ENCODE results near the gene SPATA2.

Gene SPATA2

GRCh38 chr20:49942303-49942702 is 27.0 kb upstream of the SPATA2 start:
- no peak for TF ChIP-seq POLR2AphosphoS5 (IDR thresholded peaks at IDR 0.05; ENCODE audit: low read depth, low read length)

- TF ChIP-seq FOXP2 (optimal IDR thresholded peaks at IDR 0.05; ENCODE audit: borderline replicate concordance, extremely low read depth, extremely low read length, insufficient read depth) (no peak), TAF1 (IDR thresholded peaks at IDR 0.05; ENCODE audit: borderline replicate concordance, insufficient read depth, low read length) (no peak), POLR2AphosphoS5 (IDR thresholded peaks at IDR 0.05; ENCODE audit: low read depth, low read length) (no peak), REST (IDR thresholded peaks at IDR 0.05; ENCODE audit: insufficient read depth in 1 of 2, low read depth in 2 of 2, low read length in 2 of 2) (no peak), SIN3A (IDR thresholded peaks at IDR 0.05; ENCODE audit: borderline replicate concordance, insufficient read depth, low read length) (no peak)
Measured at GRCh38 chr20:49941456-49941855, 26.1 kb upstream of the SPATA2 start.

- TF ChIP-seq POLR2AphosphoS5 (IDR thresholded peaks at IDR 0.05; ENCODE audit: low read depth, low read length) (no peak), REST (IDR thresholded peaks at IDR 0.05; ENCODE audit: insufficient read depth in 1 of 2, low read depth in 2 of 2, low read length in 2 of 2) (no peak), TAF1 (IDR thresholded peaks at IDR 0.05; ENCODE audit: borderline replicate concordance, insufficient read depth, low read length) (no peak), FOXP2 (optimal IDR thresholded peaks at IDR 0.05; ENCODE audit: borderline replicate concordance, extremely low read depth, extremely low read length, insufficient read depth) (no peak), SIN3A (IDR thresholded peaks at IDR 0.05; ENCODE audit: borderline replicate concordance, insufficient read depth, low read length) (no peak)
Measured at GRCh38 chr20:49938173-49939163, 23.1 kb upstream of the SPATA2 start.

GRCh38 chr20:49937027-49937929 is 21.9 kb upstream of the SPATA2 start:
- peak; percentile 37; the same call in 1 of the 2 replicates for TF ChIP-seq POLR2AphosphoS5 (IDR thresholded peaks at IDR 0.05; ENCODE audit: low read depth, low read length)
- TF ChIP-seq REST (IDR thresholded peaks at IDR 0.05; ENCODE audit: insufficient read depth in 1 of 2, low read depth in 2 of 2, low read length in 2 of 2): no peak

GRCh38 chr20:49936153-49937026 is 21.1 kb upstream of the SPATA2 start, which contains the start of gene RNF114:
RNF114 (plus strand) TSS chr20:49936397; CDS start chr20:49936413, 16 bp downstream.
- TF ChIP-seq POLR2AphosphoS5 (IDR thresholded peaks at IDR 0.05; ENCODE audit: low read depth, low read length) (peak; percentile 86), FOXP2 (optimal IDR thresholded peaks at IDR 0.05; ENCODE audit: borderline replicate concordance, extremely low read depth, extremely low read length, insufficient read depth) (peak; percentile 72), SIN3A (IDR thresholded peaks at IDR 0.05; ENCODE audit: borderline replicate concordance, insufficient read depth, low read length) (no peak), REST (IDR thresholded peaks at IDR 0.05; ENCODE audit: insufficient read depth in 1 of 2, low read depth in 2 of 2, low read length in 2 of 2) (peak in 1 of 2 experiments; percentile 44; a peak in 2 of 4 replicates), TAF1 (IDR thresholded peaks at IDR 0.05; ENCODE audit: borderline replicate concordance, insufficient read depth, low read length) (peak; percentile 84; the same call in 1 of the 2 replicates)
